ENCODE measurements around the gene PAPPA2.

GRCh38 chr1:176638713-176639526 is 175.9 kb downstream of the PAPPA2 start:
- TF ChIP-seq CTCF (IDR thresholded peaks at IDR 0.05; ENCODE audit: insufficient read depth, low read length, poor library complexity, severe bottlenecking) (no peak), EZH2phosphoT487 (conservative IDR thresholded peaks at IDR 0.05; ENCODE audit: low read length) (no peak)
